HepG2 (cell line): ENCODE measurements around the gene LHX3. TPM values are rescaled to one million over a fixed set of nuclear protein-coding genes. Genes with fewer than 3 reads are reported as not detected.

Experiments
- ATAC-seq: fragments of 200-7000 bp; cut with Tn5 transposase; 3 replicates; pipeline ENCODE4 v1.9.1; 2020; ENCODE audit warnings: mild to moderate bottlenecking, moderate library complexity
- BruUV-seq: library from RNA; stranded (reverse); fragments of 400-500 nt; replicated peaks from 2 replicates; lab custom pipeline; 2021; lab: Mats Ljungman, UMichigan
- CTCF ChIA-PET: fragments of 300-600 bp; formaldehyde crosslinking; extraction: SDS; loops from one replicate; lab custom pipeline; 2021; ENCODE audit warnings: low total read pairs, inconsistent platforms, low intra/inter-chr PET ratio; lab: Yijun Ruan, JAX
- POLR2A ChIA-PET: fragments of 350-600 bp; sonication (Branson Sonifier 250); formaldehyde crosslinking; loops from one replicate; lab custom pipeline; 2020; ENCODE audit warnings: antibody characterized with exemption, inconsistent platforms; lab: Yijun Ruan, JAX
- DNase-seq: peaks from one replicate; pipeline ENCODE4 v3.0.0-alpha.2; 2015; ENCODE audit warnings: low spot score
- FAIRE-seq: peaks from 3 replicates; lab custom pipeline; 2011; peaks lifted over from hg19 to GRCh38; lab: Jason Lieb, UNC
- H2AFZ ChIP-seq: one replicate; pipeline ENCODE4 v1.6.1; 2011; ENCODE audit warnings: low read length, inconsistent platforms
- H3K27ac ChIP-seq: fragments of 300-600 bp; 3 replicates; pipeline ENCODE4 v1.8.0; 2011; ENCODE audit warnings: mixed run types, mild to moderate bottlenecking, mixed read lengths, low read length, inconsistent platforms; ENCODE audit not compliant: insufficient read depth; ENCODE audit errors: extremely low read length
- H3K27me3 ChIP-seq, 2 experiments: fragments of 200-600 bp in 1 of 2; 2 replicates in 1 of 2; 3 replicates in 1 of 2; pipeline versions ENCODE4 v1.6.0 to v1.8.0; 2011; ENCODE audit warnings: low read length in 2 of 2, mild to moderate bottlenecking in 2 of 2, moderate library complexity in 2 of 2, inconsistent platforms in 1 of 2; ENCODE audit not compliant: insufficient read depth in 2 of 2, control insufficient read depth in 1 of 2
- H3K36me3 ChIP-seq, 2 experiments: fragments of 200-600 bp in 1 of 2; replicated peaks in 1 of 2; 2 replicates in 1 of 2; 3 replicates in 1 of 2; pipeline versions ENCODE4 v1.5.1 to v1.8.0; 2011; ENCODE audit warnings: low read length in 2 of 2, inconsistent platforms in 1 of 2; ENCODE audit not compliant: insufficient read depth in 2 of 2, control insufficient read depth in 1 of 2
- H3K4me1 ChIP-seq: 2 replicates; pipeline ENCODE4 v1.5.1; 2012; ENCODE audit warnings: low read length, inconsistent platforms; ENCODE audit not compliant: insufficient read depth
- H3K4me2 ChIP-seq: 2 replicates; pipeline ENCODE4 v1.6.0; 2011; ENCODE audit warnings: low read depth, low read length, inconsistent platforms
- H3K4me3 ChIP-seq, 3 experiments: fragments of 200-600 bp in 1 of 3; sonication (generic), shearing (Covaris generic) in 1 of 3; replicated peaks in 1 of 3; 2 replicates each; pipeline ENCODE4 v1.5.1; 2011 to 2016; ENCODE audit warnings: low read length in 3 of 3, inconsistent platforms in 2 of 3, low read depth in 2 of 3, mild to moderate bottlenecking in 2 of 3, control low read depth in 1 of 3, mixed read lengths in 1 of 3; ENCODE audit not compliant: insufficient read depth in 1 of 3
- H3K79me2 ChIP-seq: one replicate; pipeline ENCODE4 v1.6.1; 2011; ENCODE audit warnings: low read length, inconsistent platforms; ENCODE audit not compliant: insufficient read depth
- H3K9ac ChIP-seq: 2 replicates; pipeline ENCODE4 v1.6.0; 2011; ENCODE audit warnings: mild to moderate bottlenecking, low read depth, low read length, inconsistent platforms; ENCODE audit not compliant: insufficient read depth
- H3K9me3 ChIP-seq: 2 replicates; pipeline ENCODE4 v1.5.1; 2012; ENCODE audit warnings: mild to moderate bottlenecking, low read length
- H4K20me1 ChIP-seq: 2 replicates; pipeline ENCODE4 v1.6.0; 2011; ENCODE audit warnings: inconsistent platforms, mild to moderate bottlenecking, low read length, moderate library complexity; ENCODE audit not compliant: insufficient read depth
- ERF ChIP-seq: IDR thresholded peaks from 2 replicates; pipeline ENCODE4 v1.6.1; 2018; ENCODE audit warnings: missing biosample characterization, missing genetic modification reagents
- FOXJ3 ChIP-seq: sonication (generic); formaldehyde crosslinking; IDR thresholded peaks from 2 replicates; pipeline ENCODE4 v1.4.0; 2020; ENCODE audit warnings: missing genetic modification reagents, mild to moderate bottlenecking, borderline replicate concordance
- HNRNPUL1 ChIP-seq: fragments of 200-400 bp; formaldehyde crosslinking; IDR thresholded peaks from 2 replicates; pipeline ENCODE4 v1.6.1; 2017; ENCODE audit warnings: low read depth, mild to moderate bottlenecking, low read length, moderate library complexity
- NCOA5 ChIP-seq: sonication (generic); formaldehyde crosslinking; IDR thresholded peaks from 2 replicates; pipeline ENCODE4 v1.4.0; 2020; ENCODE audit warnings: missing genetic modification reagents
- NR2F1 ChIP-seq, 2 experiments: fragments of 450-650 bp in 1 of 2; formaldehyde crosslinking in 1 of 2; IDR thresholded peaks; 2 replicates each; pipeline versions ENCODE4 v1.5.0 to v1.6.1; 2016 to 2020; ENCODE audit warnings: mild to moderate bottlenecking in 1 of 2, missing compliant biosample characterization in 1 of 2, missing genetic modification reagents in 1 of 2, moderate library complexity in 1 of 2
- RBM22 ChIP-seq: fragments of 200-400 bp; formaldehyde crosslinking; optimal IDR thresholded peaks from 2 replicates; pipeline ENCODE3; 2017; ENCODE audit warnings: mild to moderate bottlenecking, low read length, moderate library complexity
- SNAI1 ChIP-seq: sonication (generic); formaldehyde crosslinking; IDR thresholded peaks from 2 replicates; pipeline ENCODE4 v1.5.0; 2020; ENCODE audit warnings: mild to moderate bottlenecking, missing genetic modification reagents, borderline replicate concordance
- TBL1XR1 ChIP-seq: fragments of 150-350 bp; IDR thresholded peaks from 2 replicates; pipeline ENCODE4 v1.6.1; 2014; ENCODE audit warnings: borderline replicate concordance, low read length; ENCODE audit not compliant: partially characterized antibody
- ZNF510 ChIP-seq: sonication (generic); formaldehyde crosslinking; IDR thresholded peaks from 2 replicates; pipeline ENCODE4 v1.4.0; 2020; ENCODE audit warnings: low read depth, mild to moderate bottlenecking, missing genetic modification reagents
- ZNF589 ChIP-seq: sonication (generic); formaldehyde crosslinking; conservative IDR thresholded peaks from 2 replicates; pipeline ENCODE4 v1.8.0; 2022; ENCODE audit warnings: mild to moderate bottlenecking, moderate library complexity, missing genetic modification reagents
- ZNF670 ChIP-seq: sonication (generic); formaldehyde crosslinking; IDR thresholded peaks from 2 replicates; pipeline ENCODE4 v1.8.0; 2022; ENCODE audit warnings: mild to moderate bottlenecking, missing genetic modification reagents, borderline replicate concordance
- ZNF782 ChIP-seq: sonication (generic); formaldehyde crosslinking; IDR thresholded peaks from 2 replicates; pipeline ENCODE4 v1.4.0; 2020; ENCODE audit warnings: missing genetic modification reagents, mild to moderate bottlenecking, borderline replicate concordance
- WGBS: methylation state at CpG from one replicate; pipeline ENCODE4 v1.1.6; 2017; ENCODE audit warnings: low lambda C conversion rate; 5-methylcytosine and 5-hydroxymethylcytosine counted together
- in situ Hi-C: cut with HindIII; loops from 2 replicates; pipeline ENCODE4 v1.10.0; 2017; ENCODE audit warnings: low pct_unique_long_range_greater_than_20kb; ENCODE audit not compliant: extremely low pct_ligation_motif_present
- intact Hi-C: fragments of 100-400 bp; cut with micrococcal nuclease; formaldehyde crosslinking; loops from one replicate; pipeline ENCODE4 v1.10.0; 2022; ENCODE audit not compliant: unreplicated experiment
- polyA plus RNA-seq, 8 experiments: library from polyadenylated mRNA; depleted of rRNA in 3 of 8; stranded (reverse) in 7 of 8; unstranded in 1 of 8; fragments of >200 nt; fragmentation: Illumina TruSeq in 4 of 8; extraction: Trizol in 4 of 8; gene quantifications; 2 replicates each; pipeline versions ENCODE4 v1.2.1 to v1.2.3, GENCODE V29; 2011 to 2016; ENCODE audit warnings: low read depth in 4 of 8, missing spikeins in 1 of 8, mixed read lengths in 1 of 8; ENCODE audit not compliant: insufficient read depth in 1 of 8
- total RNA-seq, 5 experiments: library from RNA; depleted of rRNA; stranded (reverse); fragments of >200 nt; fragmentation: Illumina TruSeq; extraction: Trizol; gene quantifications; 2 replicates each; pipeline ENCODE4 v1.2.3, GENCODE V29; 2016; ENCODE audit warnings: low read depth in 1 of 5
- TF ChIP-seq, protein P1 (sequence below): sonication (generic); formaldehyde crosslinking; IDR thresholded peaks from 2 replicates; pipeline ENCODE4 v1.8.1; 2023; ENCODE audit warnings: mild to moderate bottlenecking, inconsistent platforms, moderate library complexity, missing genetic modification reagents, borderline replicate concordance
- TF ChIP-seq, protein P2 (sequence below): sonication (generic); formaldehyde crosslinking; IDR thresholded peaks from 2 replicates; pipeline ENCODE4 v1.4.0; 2020; ENCODE audit warnings: missing genetic modification reagents
- TF ChIP-seq, protein P3 (sequence below): sonication (generic); formaldehyde crosslinking; IDR thresholded peaks from 2 replicates; pipeline ENCODE4 v1.4.0; 2020; ENCODE audit warnings: missing genetic modification reagents
- TF ChIP-seq, protein P4 (sequence below): sonication (generic); formaldehyde crosslinking; IDR thresholded peaks from 2 replicates; pipeline ENCODE4 v1.8.0; 2023; ENCODE audit warnings: mild to moderate bottlenecking, missing genetic modification reagents

The LHX3 gene
- total and polyA plus RNA-seq, 2 of the 13 experiments (the other 11 are each of a cell fraction or from before 2014, with no cell fraction given): not detected

DNA sequence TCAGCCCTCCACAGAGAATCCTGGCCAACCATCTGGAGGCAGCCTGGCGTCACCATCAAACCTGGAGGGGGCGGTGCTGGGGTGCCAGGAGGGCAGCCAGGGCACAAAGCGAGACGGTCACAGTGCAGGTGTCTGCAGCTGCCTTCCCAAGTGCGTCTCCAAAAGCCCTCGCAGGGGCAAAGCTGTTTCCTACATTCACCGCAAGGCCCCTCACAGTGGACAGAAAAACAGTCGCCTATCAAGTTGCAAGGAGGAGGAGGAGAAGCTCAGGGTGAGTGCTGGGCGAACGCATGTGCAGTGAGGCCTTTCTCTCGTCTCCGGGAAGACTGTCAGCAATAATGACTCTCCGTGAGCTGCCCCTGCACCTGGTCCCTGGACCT lies 18.0 kb upstream of the LHX3 start (continued):
- no peak for TF ChIP-seq ERF (CRISPR knock-in tag)

DNA sequence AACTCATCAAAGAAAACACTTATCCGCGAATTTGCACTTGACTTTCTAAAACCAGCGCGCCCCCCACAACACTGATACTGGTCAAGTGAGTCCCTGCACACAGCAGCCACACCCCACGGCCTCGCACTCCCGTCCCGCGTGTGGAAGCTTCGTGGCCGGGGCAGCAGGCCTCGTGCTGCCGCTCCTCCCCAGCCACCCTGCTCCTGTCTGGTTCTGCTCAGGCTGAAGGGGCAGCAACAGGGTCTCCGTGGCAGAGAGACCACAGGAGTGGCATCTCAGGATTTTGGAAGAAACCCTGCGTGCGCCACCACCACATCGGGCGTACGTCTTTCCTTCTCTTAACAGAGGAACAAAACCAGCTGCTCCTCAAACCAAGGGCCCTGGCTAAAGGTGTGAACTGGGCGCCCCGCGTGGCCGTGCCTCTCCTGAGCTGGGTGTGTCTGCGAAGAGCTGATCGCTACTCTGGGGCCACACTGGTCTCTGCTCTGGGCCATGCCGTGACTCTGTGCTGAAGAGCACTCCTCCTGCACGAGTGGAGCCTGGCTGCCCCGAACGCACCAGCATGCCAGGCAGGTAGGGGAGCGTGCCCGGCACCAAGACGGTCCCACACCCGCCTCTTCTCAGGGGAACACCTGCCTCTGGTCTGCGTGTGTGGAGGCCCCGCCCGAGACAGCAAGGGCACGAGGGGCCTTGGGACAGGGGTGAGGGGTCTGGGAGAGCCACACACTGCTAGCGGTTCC lies 17.4 kb upstream of the LHX3 start:
- POLR2A ChIA-PET: no interaction called here
- intact Hi-C loops: loop anchor here (2.0 kb wide), 1 partner anchor 52 kb away; no protein-coding TSS in a partner anchor
- no TSS peak for BruUV-seq
- DNase-seq (no peak), ATAC-seq (no peak), FAIRE-seq (no peak)
- H3K4me3 ChIP-seq: no peak overlapping the region
- peaks cover 44 to 83% of the 10 kb centered on the region in 2 experiments for H3K36me3 ChIP-seq
- no peaks in the 10 kb centered on the region for H3K27me3 ChIP-seq
- H3K4me2 ChIP-seq: no peak overlapping the region
- H3K27ac ChIP-seq: no peak overlapping the region
- peaks cover 41% of the 10 kb centered on the region for H4K20me1 ChIP-seq
- CTCF ChIA-PET: no interaction called here
- H2AFZ ChIP-seq: no peak overlapping the region
- H3K9ac ChIP-seq: no peak overlapping the region
- peaks cover 21% of the 10 kb centered on the region for H3K79me2 ChIP-seq
- WGBS: 98% methylated on average over 24 of the region's 38 CpGs
- in situ Hi-C loops: no loop called here
- no peaks in the 10 kb centered on the region for H3K4me1 ChIP-seq
- H3K9me3 ChIP-seq: no peaks in the 10 kb centered on the region
- no peak for TF ChIP-seq NR2F1 (CRISPR knock-in tag; IDR thresholded peaks at IDR 0.05)
- TF ChIP-seq, protein P1, sequence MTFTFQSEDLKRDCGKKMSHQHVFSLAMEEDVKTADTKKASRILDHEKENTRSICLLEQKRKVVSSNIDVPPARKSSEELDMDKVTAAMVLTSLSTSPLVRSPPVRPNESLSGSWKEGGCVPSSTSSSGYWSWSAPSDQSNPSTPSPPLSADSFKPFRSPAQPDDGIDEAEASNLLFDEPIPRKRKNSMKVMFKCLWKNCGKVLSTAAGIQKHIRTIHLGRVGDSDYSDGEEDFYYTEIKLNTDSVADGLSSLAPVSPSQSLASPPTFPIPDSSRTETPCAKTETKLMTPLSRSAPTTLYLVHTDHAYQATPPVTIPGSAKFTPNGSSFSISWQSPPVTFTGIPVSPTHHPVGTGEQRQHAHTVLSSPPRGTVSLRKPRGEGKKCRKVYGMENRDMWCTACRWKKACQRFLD (CRISPR knock-in tag): no peak
- TF ChIP-seq TBL1XR1: no peak
- TF ChIP-seq ZNF670 (CRISPR knock-in tag): no peak
- TF ChIP-seq RBM22: no peak
- TF ChIP-seq SNAI1 (CRISPR knock-in tag): no peak
- no peak for TF ChIP-seq HNRNPUL1
- TF ChIP-seq, protein P2, sequence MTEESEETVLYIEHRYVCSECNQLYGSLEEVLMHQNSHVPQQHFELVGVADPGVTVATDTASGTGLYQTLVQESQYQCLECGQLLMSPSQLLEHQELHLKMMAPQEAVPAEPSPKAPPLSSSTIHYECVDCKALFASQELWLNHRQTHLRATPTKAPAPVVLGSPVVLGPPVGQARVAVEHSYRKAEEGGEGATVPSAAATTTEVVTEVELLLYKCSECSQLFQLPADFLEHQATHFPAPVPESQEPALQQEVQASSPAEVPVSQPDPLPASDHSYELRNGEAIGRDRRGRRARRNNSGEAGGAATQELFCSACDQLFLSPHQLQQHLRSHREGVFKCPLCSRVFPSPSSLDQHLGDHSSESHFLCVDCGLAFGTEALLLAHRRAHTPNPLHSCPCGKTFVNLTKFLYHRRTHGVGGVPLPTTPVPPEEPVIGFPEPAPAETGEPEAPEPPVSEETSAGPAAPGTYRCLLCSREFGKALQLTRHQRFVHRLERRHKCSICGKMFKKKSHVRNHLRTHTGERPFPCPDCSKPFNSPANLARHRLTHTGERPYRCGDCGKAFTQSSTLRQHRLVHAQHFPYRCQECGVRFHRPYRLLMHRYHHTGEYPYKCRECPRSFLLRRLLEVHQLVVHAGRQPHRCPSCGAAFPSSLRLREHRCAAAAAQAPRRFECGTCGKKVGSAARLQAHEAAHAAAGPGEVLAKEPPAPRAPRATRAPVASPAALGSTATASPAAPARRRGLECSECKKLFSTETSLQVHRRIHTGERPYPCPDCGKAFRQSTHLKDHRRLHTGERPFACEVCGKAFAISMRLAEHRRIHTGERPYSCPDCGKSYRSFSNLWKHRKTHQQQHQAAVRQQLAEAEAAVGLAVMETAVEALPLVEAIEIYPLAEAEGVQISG (CRISPR knock-in tag): no peak
- TF ChIP-seq NCOA5 (CRISPR knock-in tag): no peak
- TF ChIP-seq ZNF510 (CRISPR knock-in tag): no peak
- TF ChIP-seq ZNF782 (CRISPR knock-in tag): no peak
- no peak for TF ChIP-seq FOXJ3 (CRISPR knock-in tag)
- TF ChIP-seq, protein P3, sequence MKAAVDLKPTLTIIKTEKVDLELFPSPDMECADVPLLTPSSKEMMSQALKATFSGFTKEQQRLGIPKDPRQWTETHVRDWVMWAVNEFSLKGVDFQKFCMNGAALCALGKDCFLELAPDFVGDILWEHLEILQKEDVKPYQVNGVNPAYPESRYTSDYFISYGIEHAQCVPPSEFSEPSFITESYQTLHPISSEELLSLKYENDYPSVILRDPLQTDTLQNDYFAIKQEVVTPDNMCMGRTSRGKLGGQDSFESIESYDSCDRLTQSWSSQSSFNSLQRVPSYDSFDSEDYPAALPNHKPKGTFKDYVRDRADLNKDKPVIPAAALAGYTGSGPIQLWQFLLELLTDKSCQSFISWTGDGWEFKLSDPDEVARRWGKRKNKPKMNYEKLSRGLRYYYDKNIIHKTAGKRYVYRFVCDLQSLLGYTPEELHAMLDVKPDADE (CRISPR knock-in tag): no peak
- TF ChIP-seq, protein P4, sequence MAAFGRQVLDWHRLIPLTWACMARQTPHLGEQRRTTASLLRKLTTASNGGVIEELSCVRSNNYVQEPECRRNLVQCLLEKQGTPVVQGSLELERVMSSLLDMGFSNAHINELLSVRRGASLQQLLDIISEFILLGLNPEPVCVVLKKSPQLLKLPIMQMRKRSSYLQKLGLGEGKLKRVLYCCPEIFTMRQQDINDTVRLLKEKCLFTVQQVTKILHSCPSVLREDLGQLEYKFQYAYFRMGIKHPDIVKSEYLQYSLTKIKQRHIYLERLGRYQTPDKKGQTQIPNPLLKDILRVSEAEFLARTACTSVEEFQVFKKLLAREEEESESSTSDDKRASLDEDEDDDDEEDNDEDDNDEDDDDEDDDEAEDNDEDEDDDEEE (CRISPR knock-in tag): no peak
- TF ChIP-seq ZNF589 (CRISPR knock-in tag): no peak
